Choroid plexus epithelial cell (primary cell): ENCODE results near the gene SLC8A1.

Experiments used
- DNase-seq: peaks from one replicate; pipeline ENCODE4 v3.0.0-alpha.2; 2010; ENCODE audit warnings: low read depth
- H3K4me3 ChIP-seq: 2 replicates; pipeline ENCODE4 v1.5.1; 2011; ENCODE audit warnings: low read depth, mild to moderate bottlenecking, control low read depth, low read length, moderate library complexity
- TF ChIP-seq, protein P1 (sequence below): conservative IDR thresholded peaks from 2 replicates; pipeline ENCODE4 v1.5.1; 2011; ENCODE audit warnings: low read depth, mild to moderate bottlenecking, control low read depth, inconsistent platforms, low read length, moderate library complexity

SLC8A1 gene

DNA sequence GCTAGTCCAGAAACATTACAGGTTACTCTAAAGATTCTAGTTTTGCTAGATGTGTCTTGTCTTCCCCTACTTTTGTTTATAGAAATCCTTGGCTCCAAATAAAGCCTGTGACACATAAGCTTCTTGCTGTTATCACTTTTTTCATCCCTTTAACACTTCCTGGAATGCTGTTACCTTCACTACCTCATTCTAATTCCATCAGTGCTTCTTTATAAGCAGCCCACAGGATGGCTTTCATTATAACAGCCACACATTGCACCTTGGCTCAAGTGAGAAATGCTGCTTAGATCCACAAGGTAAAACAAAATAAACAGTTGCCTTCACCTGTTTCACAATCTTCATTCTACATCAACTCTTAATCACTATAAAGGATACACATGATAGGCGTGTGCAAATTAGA, 221.7 kb downstream of the SLC8A1 start:
- no peak overlapping the region for H3K4me3 ChIP-seq
- TF ChIP-seq, protein P1, sequence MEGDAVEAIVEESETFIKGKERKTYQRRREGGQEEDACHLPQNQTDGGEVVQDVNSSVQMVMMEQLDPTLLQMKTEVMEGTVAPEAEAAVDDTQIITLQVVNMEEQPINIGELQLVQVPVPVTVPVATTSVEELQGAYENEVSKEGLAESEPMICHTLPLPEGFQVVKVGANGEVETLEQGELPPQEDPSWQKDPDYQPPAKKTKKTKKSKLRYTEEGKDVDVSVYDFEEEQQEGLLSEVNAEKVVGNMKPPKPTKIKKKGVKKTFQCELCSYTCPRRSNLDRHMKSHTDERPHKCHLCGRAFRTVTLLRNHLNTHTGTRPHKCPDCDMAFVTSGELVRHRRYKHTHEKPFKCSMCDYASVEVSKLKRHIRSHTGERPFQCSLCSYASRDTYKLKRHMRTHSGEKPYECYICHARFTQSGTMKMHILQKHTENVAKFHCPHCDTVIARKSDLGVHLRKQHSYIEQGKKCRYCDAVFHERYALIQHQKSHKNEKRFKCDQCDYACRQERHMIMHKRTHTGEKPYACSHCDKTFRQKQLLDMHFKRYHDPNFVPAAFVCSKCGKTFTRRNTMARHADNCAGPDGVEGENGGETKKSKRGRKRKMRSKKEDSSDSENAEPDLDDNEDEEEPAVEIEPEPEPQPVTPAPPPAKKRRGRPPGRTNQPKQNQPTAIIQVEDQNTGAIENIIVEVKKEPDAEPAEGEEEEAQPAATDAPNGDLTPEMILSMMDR: no peak
- no peak for DNase-seq

DNA sequence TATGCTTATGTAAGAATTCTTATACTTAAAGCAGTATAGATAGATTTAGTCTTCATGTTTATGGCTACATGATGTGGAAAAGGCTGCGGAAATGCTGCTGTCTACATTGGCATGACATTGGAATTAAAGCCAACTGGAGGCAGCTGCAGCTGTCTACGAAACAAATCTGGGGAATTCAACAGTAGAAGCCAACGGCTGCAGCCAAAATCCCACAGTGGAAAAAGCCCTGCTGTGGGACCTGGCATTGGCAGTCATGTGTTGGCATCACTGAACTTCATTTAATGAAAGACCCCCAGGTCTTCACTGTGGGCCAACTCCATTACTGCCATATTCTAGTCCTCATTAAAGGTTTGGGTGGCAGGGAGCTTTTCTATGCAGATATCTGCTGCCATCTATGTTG, 223.6 kb downstream of the SLC8A1 start:
- H3K4me3 ChIP-seq: no peak overlapping the region
- no peak for DNase-seq
- TF ChIP-seq, protein P1: no peak

DNA sequence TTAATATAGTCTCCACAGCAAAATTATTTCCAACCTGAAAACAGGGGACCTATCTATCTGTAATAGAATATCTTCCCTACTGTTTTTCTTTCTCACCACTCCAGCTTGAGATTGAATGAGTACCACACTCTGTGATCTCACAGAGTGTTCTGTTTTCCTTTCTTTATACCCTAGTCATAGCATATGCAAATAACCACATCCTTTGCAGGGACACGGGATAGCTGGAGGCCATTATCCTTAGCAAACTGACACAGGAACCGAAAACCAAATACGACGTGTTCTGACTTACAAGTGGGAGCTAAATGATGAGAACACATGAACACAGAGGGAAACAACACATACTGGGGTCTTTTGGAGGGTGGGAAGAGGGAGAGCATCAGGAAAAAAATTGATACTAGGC, 224.7 kb downstream of the SLC8A1 start:
- H3K4me3 ChIP-seq: no peak overlapping the region
- TF ChIP-seq, protein P1: no peak
- no peak for DNase-seq

DNA sequence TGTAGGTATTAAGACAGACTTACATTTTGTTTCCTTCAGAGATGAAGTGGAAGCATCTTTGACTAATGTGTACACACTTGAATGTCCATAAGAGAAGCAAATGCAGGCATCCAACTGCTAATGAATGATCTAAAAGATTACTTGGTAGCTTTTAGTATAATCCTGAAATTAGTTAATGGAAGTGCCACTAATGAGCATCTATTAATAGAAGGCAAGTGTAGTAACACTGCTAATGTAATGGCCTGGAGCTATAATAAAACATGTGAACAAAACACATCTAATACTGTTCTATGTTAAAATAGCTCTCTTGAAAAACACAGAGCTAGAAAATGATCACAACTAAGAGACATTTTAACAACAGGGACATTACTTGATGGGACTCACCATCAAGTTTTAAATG, 225.3 kb downstream of the SLC8A1 start:
- TF ChIP-seq, protein P1: no peak
- DNase-seq: no peak
- H3K4me3 ChIP-seq: no peak overlapping the region

DNA sequence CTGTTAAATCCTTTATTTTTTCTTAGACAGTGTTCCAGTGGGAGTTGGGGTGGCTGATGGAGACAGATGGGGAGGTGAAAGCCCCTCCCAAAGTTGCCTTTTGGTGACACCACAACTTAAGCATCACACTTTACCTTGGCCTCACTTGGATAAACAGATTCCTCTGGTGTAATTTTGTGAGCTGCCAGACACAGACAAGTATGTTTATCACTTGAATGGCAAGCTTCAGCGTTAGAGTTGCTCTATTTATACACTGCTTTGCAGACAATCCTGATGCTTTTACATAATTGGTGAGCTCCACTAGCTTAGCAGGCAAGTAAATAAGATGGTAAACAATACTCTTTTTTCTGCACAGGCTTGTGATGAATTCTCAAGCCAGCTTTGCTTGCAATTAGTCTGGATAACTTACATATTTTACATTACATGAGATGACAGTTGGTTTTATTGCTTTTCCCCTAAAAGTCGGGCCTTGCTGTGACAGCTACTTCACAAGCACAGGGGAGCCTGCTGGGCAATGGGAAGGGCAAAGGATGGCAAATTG, 226.2 kb downstream of the SLC8A1 start:
- no peak for DNase-seq
- TF ChIP-seq, protein P1: no peak
- no peak overlapping the region for H3K4me3 ChIP-seq

DNA sequence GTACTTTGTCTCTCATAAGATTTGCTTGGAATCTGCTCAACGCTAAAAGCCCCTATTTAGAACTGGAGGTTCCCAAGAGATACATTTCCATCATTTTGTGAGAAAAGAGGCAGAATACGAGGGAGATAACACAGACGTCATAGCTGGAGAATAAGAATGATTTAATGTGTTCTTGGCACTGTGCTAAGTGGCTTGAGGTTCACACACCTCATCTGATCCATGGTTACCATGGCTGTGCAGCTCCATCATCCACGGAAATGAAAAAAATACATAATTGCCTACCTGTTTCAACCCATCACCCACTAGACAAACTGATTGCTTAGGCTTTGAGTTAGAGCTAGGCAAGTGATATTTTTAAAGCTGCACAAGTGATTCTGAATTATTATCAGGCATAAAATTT, 227.6 kb downstream of the SLC8A1 start:
- DNase-seq: no peak
- H3K4me3 ChIP-seq: no peak overlapping the region

More for the DNA sequence above, 227.6 kb downstream of the SLC8A1 start:
- TF ChIP-seq, protein P1: no peak
